ENCODE data around the gene LEF1. TPM values are rescaled to one million over a fixed set of nuclear protein-coding genes. Genes with fewer than 3 reads are reported as not detected.
"Not testable (repeated sequence)": the region's sequence is repeated elsewhere in the genome, so short reads cannot be mapped to it uniquely, and the experiment has no call there.

The LEF1 gene
- total RNA-seq, 2 experiments from 2014 or later: 205 to 246 TPM

- H3K4me1 Mint-ChIP-seq (ENCODE audit: low read depth); DNase-seq; CTCF ChIA-PET; H3K27me3 Mint-ChIP-seq (ENCODE audit: low read depth); ATAC-seq; H3K9me3 Mint-ChIP-seq (ENCODE audit: insufficient read depth); POLR2A ChIA-PET; H3K27ac Mint-ChIP-seq; H3K4me3 Mint-ChIP-seq: not testable (repeated sequence)
- H3K36me3 Mint-ChIP-seq (ENCODE audit: low read depth): peaks cover 54% of the 10 kb centered on the region
These were observed 156.3 kb downstream of the LEF1 start for GRCh38 chr4:108012382-108012781.

- Mint-ChIP-seq H3K36me3 (ENCODE audit: low read depth) (peaks cover 39% of the 10 kb centered on the region), H3K27me3 (ENCODE audit: low read depth) (no peaks in the 10 kb centered on the region), H3K9me3 (ENCODE audit: insufficient read depth) (no peaks in the 10 kb centered on the region), H3K4me1 (ENCODE audit: low read depth) (peaks cover 9% of the 10 kb centered on the region), H3K4me3 (no peak overlapping the region), H3K27ac (no peak overlapping the region)
- ChIA-PET CTCF (no interaction called here), POLR2A (interaction anchor here (0.5 kb wide), 1 partner anchor 76 kb away, joined by 3 read pairs; no protein-coding TSS in a partner anchor)
- ATAC-seq (no peak), DNase-seq (no peak)
These were observed 158.6 kb downstream of the LEF1 start for GRCh38 chr4:108010167-108010566.

GRCh38 chr4:108008721-108009120 is 160.0 kb downstream of the LEF1 start:
- ChIA-PET CTCF (interaction anchor here (1.3 kb wide), 1 partner anchor 10 kb away, joined by 4 read pairs; no protein-coding TSS in a partner anchor), POLR2A (no interaction called here)
- no peak for ATAC-seq
- H3K9me3 Mint-ChIP-seq (ENCODE audit: insufficient read depth): no peaks in the 10 kb centered on the region
- peaks cover 12% of the 10 kb centered on the region for H3K4me1 Mint-ChIP-seq (ENCODE audit: low read depth)
- no peaks in the 10 kb centered on the region for H3K27me3 Mint-ChIP-seq (ENCODE audit: low read depth)
- no peak for DNase-seq
- peaks cover 31% of the 10 kb centered on the region for H3K36me3 Mint-ChIP-seq (ENCODE audit: low read depth)
- no peak overlapping the region for H3K27ac Mint-ChIP-seq
- no peak overlapping the region for H3K4me3 Mint-ChIP-seq

GRCh38 chr4:108007984-108008383 is 160.7 kb downstream of the LEF1 start:
- Mint-ChIP-seq H3K27me3 (ENCODE audit: low read depth) (no peaks in the 10 kb centered on the region), H3K9me3 (ENCODE audit: insufficient read depth) (no peaks in the 10 kb centered on the region), H3K27ac (no peak overlapping the region), H3K4me1 (ENCODE audit: low read depth) (peaks cover 11% of the 10 kb centered on the region), H3K36me3 (ENCODE audit: low read depth) (peaks cover 30% of the 10 kb centered on the region), H3K4me3 (no peak overlapping the region)
- DNase-seq (no peak), ATAC-seq (no peak)
- POLR2A ChIA-PET: no interaction called here
- CTCF ChIA-PET: no interaction called here

- ChIA-PET POLR2A (interaction anchor here (1.0 to 1.2 kb wide), 2 partner anchors 12 to 14 kb away, joined by 3 read pairs; no protein-coding TSS in a partner anchor), CTCF (no interaction called here)
- DNase-seq (no peak), ATAC-seq (no peak)
- no peaks in the 10 kb centered on the region for H3K9me3 Mint-ChIP-seq (ENCODE audit: insufficient read depth)
- peaks cover 27% of the 10 kb centered on the region for H3K36me3 Mint-ChIP-seq (ENCODE audit: low read depth)
- H3K27ac Mint-ChIP-seq: no peak overlapping the region
- peaks cover 9% of the 10 kb centered on the region for H3K4me1 Mint-ChIP-seq (ENCODE audit: low read depth)
- H3K27me3 Mint-ChIP-seq (ENCODE audit: low read depth): no peaks in the 10 kb centered on the region
- H3K4me3 Mint-ChIP-seq: no peak overlapping the region
These were observed 162.4 kb downstream of the LEF1 start for GRCh38 chr4:108006361-108006760.

GRCh38 chr4:108005807-108006206 is 162.9 kb downstream of the LEF1 start:
- DNase-seq (no peak), ATAC-seq (no peak)
- Mint-ChIP-seq H3K27ac (no peak overlapping the region), H3K27me3 (ENCODE audit: low read depth) (no peaks in the 10 kb centered on the region), H3K9me3 (ENCODE audit: insufficient read depth) (no peaks in the 10 kb centered on the region), H3K4me3 (no peak overlapping the region), H3K36me3 (ENCODE audit: low read depth) (peaks cover 25% of the 10 kb centered on the region), H3K4me1 (ENCODE audit: low read depth) (peaks cover 9% of the 10 kb centered on the region)
- ChIA-PET POLR2A (interaction anchor here (1.0 to 1.2 kb wide), 2 partner anchors 12 to 13 kb away, joined by 3 read pairs; no protein-coding TSS in a partner anchor), CTCF (no interaction called here)

GRCh38 chr4:108004646-108005045 is 164.1 kb downstream of the LEF1 start:
- Mint-ChIP-seq H3K27me3 (ENCODE audit: low read depth) (no peaks in the 10 kb centered on the region), H3K36me3 (ENCODE audit: low read depth) (peaks cover 28% of the 10 kb centered on the region), H3K27ac (no peak overlapping the region), H3K4me3 (no peak overlapping the region), H3K4me1 (ENCODE audit: low read depth) (peaks cover 17% of the 10 kb centered on the region), H3K9me3 (ENCODE audit: insufficient read depth) (no peaks in the 10 kb centered on the region)
- DNase-seq: no peak
- POLR2A ChIA-PET: no interaction called here
- CTCF ChIA-PET: interaction anchor here (1.2 kb wide), 1 partner anchor 14 kb away, joined by 5 read pairs; no protein-coding TSS in a partner anchor
- ATAC-seq: no peak

- Mint-ChIP-seq H3K4me3 (no peak overlapping the region), H3K4me1 (ENCODE audit: low read depth) (peaks cover 17% of the 10 kb centered on the region), H3K27ac (no peak overlapping the region), H3K27me3 (ENCODE audit: low read depth) (no peaks in the 10 kb centered on the region), H3K9me3 (ENCODE audit: insufficient read depth) (no peaks in the 10 kb centered on the region), H3K36me3 (ENCODE audit: low read depth) (peaks cover 30% of the 10 kb centered on the region)
- ATAC-seq: no peak
- ChIA-PET CTCF (interaction anchor here (1.2 kb wide), 1 partner anchor 15 kb away, joined by 5 read pairs; no protein-coding TSS in a partner anchor), POLR2A (no interaction called here)
- DNase-seq: no peak
These were observed 164.7 kb downstream of the LEF1 start for GRCh38 chr4:108003982-108004515.

GRCh38 chr4:108001540-108002135 is 167.1 kb downstream of the LEF1 start:
- ChIA-PET POLR2A (no interaction called here), CTCF (interaction anchor here (1.8 kb wide), 1 partner anchor 9 kb away, joined by 5 read pairs; no protein-coding TSS in a partner anchor)
- no peak overlapping the region for H3K27ac Mint-ChIP-seq
- peaks cover 17% of the 10 kb centered on the region for H3K4me1 Mint-ChIP-seq (ENCODE audit: low read depth)
- H3K4me3 Mint-ChIP-seq: no peak overlapping the region
- no peaks in the 10 kb centered on the region for H3K9me3 Mint-ChIP-seq (ENCODE audit: insufficient read depth)
- ATAC-seq: no peak
- no peak for DNase-seq
- peaks cover 50% of the 10 kb centered on the region for H3K36me3 Mint-ChIP-seq (ENCODE audit: low read depth)
- no peaks in the 10 kb centered on the region for H3K27me3 Mint-ChIP-seq (ENCODE audit: low read depth)

- no peak overlapping the region for H3K4me3 Mint-ChIP-seq
- H3K9me3 Mint-ChIP-seq (ENCODE audit: insufficient read depth): no peaks in the 10 kb centered on the region
- ATAC-seq (no peak), DNase-seq (no peak)
- no peaks in the 10 kb centered on the region for H3K27me3 Mint-ChIP-seq (ENCODE audit: low read depth)
- ChIA-PET CTCF (interaction anchor here (2.4 kb wide), 1 partner anchor 19 kb away, joined by 5 read pairs; no protein-coding TSS in a partner anchor), POLR2A (no interaction called here)
- peaks cover 60% of the 10 kb centered on the region for H3K36me3 Mint-ChIP-seq (ENCODE audit: low read depth)
- peaks cover 14% of the 10 kb centered on the region for H3K4me1 Mint-ChIP-seq (ENCODE audit: low read depth)
- H3K27ac Mint-ChIP-seq: no peak overlapping the region
These were observed 168.7 kb downstream of the LEF1 start for GRCh38 chr4:107999932-108000539.

- ATAC-seq (no peak), DNase-seq (no peak)
- Mint-ChIP-seq H3K36me3 (ENCODE audit: low read depth) (peaks cover 59% of the 10 kb centered on the region), H3K27me3 (ENCODE audit: low read depth) (no peaks in the 10 kb centered on the region), H3K27ac (no peak overlapping the region), H3K9me3 (ENCODE audit: insufficient read depth) (no peaks in the 10 kb centered on the region), H3K4me3 (no peak overlapping the region), H3K4me1 (ENCODE audit: low read depth) (peaks cover 29% of the 10 kb centered on the region)
- ChIA-PET POLR2A (interaction anchor here (0.8 kb wide), 1 partner anchor 108 kb away, joined by 3 read pairs; no protein-coding TSS in a partner anchor), CTCF (interaction anchor here (1.0 to 1.1 kb wide), 2 partner anchors 16 to 21 kb away, joined by 3 to 4 read pairs; no protein-coding TSS in a partner anchor)
These were observed 170.9 kb downstream of the LEF1 start for GRCh38 chr4:107997794-107998193.

Measured in activated CD8-positive, alpha-beta T cell treated with anti-CD3 and anti-CD28 coated beads, Interleukin-2, amount 10 ng/mL, durations not matched to agents 7 days and 5 days (primary cell).